ENCODE data around the gene CCND3. TPM values are rescaled to one million over a fixed set of nuclear protein-coding genes. Genes with fewer than 3 reads are reported as not detected.

The CCND3 gene
- total RNA-seq, 2 experiments from 2014 or later = 244 to 319 TPM

- no TSS peak for BruUV-seq (replicated peaks)
- Histone ChIP-seq H2AFZ (ENCODE audit: low read length) (no peak overlapping the region), H3K79me2 (ENCODE audit: insufficient read depth, low read depth, low read length) (no peaks in the 10 kb centered on the region), H3K9me3 (ENCODE audit: low read length) (no peaks in the 10 kb centered on the region), H3K9me2 (ENCODE audit: insufficient read depth, low read length) (no peaks in the 10 kb centered on the region), H4K20me1 (ENCODE audit: insufficient read depth, low read length) (no peaks in the 10 kb centered on the region), H3K4me3 (ENCODE audit: low read depth, low read length, poor library complexity, severe bottlenecking) (no peak overlapping the region), H3K4me1 (ENCODE audit: insufficient read depth, low read length, poor library complexity, severe bottlenecking) (no peaks in the 10 kb centered on the region), H3K36me3 (ENCODE audit: insufficient read depth, low read length) (peaks cover 5% of the 10 kb centered on the region; the same call in 1 of the 2 replicates), H3K27ac (ENCODE audit: low read depth, low read length, poor library complexity, severe bottlenecking) (no peak overlapping the region), H3K4me2 (ENCODE audit: low read length) (no peak overlapping the region)
- intact Hi-C loops (cut with micrococcal nuclease; ENCODE audit: unreplicated experiment) = no loop called here
- TF ChIP-seq EZH2phosphoT487 (IDR thresholded peaks at IDR 0.05; ENCODE audit: borderline replicate concordance, low read depth, low read length) (no peak), CTCF (conservative IDR thresholded peaks at IDR 0.05; ENCODE audit: low read length) (no peak)
- no peak for DNase-seq (ENCODE audit: low spot score)
- CTCF ChIA-PET (ENCODE audit: unreplicated experiment) = no interaction called here
- POLR2A ChIA-PET = no interaction called here
These were observed 56.7 kb downstream of the CCND3 start for GRCh38 chr6:41884957-41885356.

Small RNA genes lying within 50 kb of the gene (small RNA-seq; reads per million reads assigned to genes)
- gene RF00019 = not detected

Other genes with a start within 250 kb of the CCND3 start
- 25.3 and 36.8 TPM in 2 replicates for gene TFEB, start 206.2 kb downstream of the CCND3 start, total RNA-seq (2014; rRNA removed; shearing (Covaris generic))
- gene TFEB, start 206.2 kb downstream of the CCND3 start, total RNA-seq (2022) = 48.6 and 60.0 TPM in 2 replicates
- not detected in 2 replicates for gene PGC, start 194.4 kb downstream of the CCND3 start, total RNA-seq (2014; rRNA removed; shearing (Covaris generic))
- not detected in 2 replicates for gene PGC, start 194.4 kb downstream of the CCND3 start, total RNA-seq (2022)
- 5.6 and 8.2 TPM in 2 replicates for gene FRS3, start 161.9 kb downstream of the CCND3 start, total RNA-seq (2014; rRNA removed; shearing (Covaris generic))
- 7.9 and 8.7 TPM in 2 replicates for gene FRS3, start 161.9 kb downstream of the CCND3 start, total RNA-seq (2022)
- gene PRICKLE4, start 161.0 kb downstream of the CCND3 start, total RNA-seq (2014; rRNA removed; shearing (Covaris generic)) = 0.93 and 1.8 TPM in 2 replicates
- gene PRICKLE4, start 161.0 kb downstream of the CCND3 start, total RNA-seq (2022) = 1.2 and 2.6 TPM in 2 replicates
- 84.9 and 131 TPM in 2 replicates for gene TOMM6, start 154.1 kb downstream of the CCND3 start, total RNA-seq (2014; rRNA removed; shearing (Covaris generic))
- 213 and 277 TPM in 2 replicates for gene TOMM6, start 154.1 kb downstream of the CCND3 start, total RNA-seq (2022)
- 7.4 and 9.0 TPM in 2 replicates for gene USP49, start 46.4 kb downstream of the CCND3 start, total RNA-seq (2014; rRNA removed; shearing (Covaris generic))
- gene USP49, start 46.4 kb downstream of the CCND3 start, total RNA-seq (2022) = 17.8 and 21.4 TPM in 2 replicates
- 27.7 and 30.7 TPM in 2 replicates for gene MED20, start 20.7 kb downstream of the CCND3 start, total RNA-seq (2014; rRNA removed; shearing (Covaris generic))
- 33.2 and 35.2 TPM in 2 replicates for gene MED20, start 20.7 kb downstream of the CCND3 start, total RNA-seq (2022)
- 36.1 and 41.9 TPM in 2 replicates for gene BYSL, start 20.3 kb downstream of the CCND3 start, total RNA-seq (2014; rRNA removed; shearing (Covaris generic))
- 43.7 and 54.5 TPM in 2 replicates for gene BYSL, start 20.3 kb downstream of the CCND3 start, total RNA-seq (2022)
- 33.2 and 35.1 TPM in 2 replicates for gene TAF8, start 108.7 kb upstream of the CCND3 start, total RNA-seq (2014; rRNA removed; shearing (Covaris generic))
- 47.8 and 56.0 TPM in 2 replicates for gene TAF8, start 108.7 kb upstream of the CCND3 start, total RNA-seq (2022)
- 0.03 TPM in 2 replicates for gene C6orf132, start 200.8 kb upstream of the CCND3 start, total RNA-seq (2014; rRNA removed; shearing (Covaris generic))
- gene C6orf132, start 200.8 kb upstream of the CCND3 start, total RNA-seq (2022) = not detected in 2 replicates
- not detected in 2 replicates for gene GUCA1A, start 231.6 kb upstream of the CCND3 start, total RNA-seq (2014; rRNA removed; shearing (Covaris generic))
- gene GUCA1A, start 231.6 kb upstream of the CCND3 start, total RNA-seq (2022) = not detected in 2 replicates

All from OCI-LY7 (cell line).